Measurements from ENCODE around the gene SMO. TPM values are rescaled to one million over a fixed set of nuclear protein-coding genes. Genes with fewer than 3 reads are reported as not detected.

SMO gene
- total and polyA plus RNA-seq, 9 of the 15 experiments (the other 6 are each of a cell fraction or from before 2014, with no cell fraction given) = 0.05 to 0.13 (median 0.10) TPM; not detected in 5

DNA sequence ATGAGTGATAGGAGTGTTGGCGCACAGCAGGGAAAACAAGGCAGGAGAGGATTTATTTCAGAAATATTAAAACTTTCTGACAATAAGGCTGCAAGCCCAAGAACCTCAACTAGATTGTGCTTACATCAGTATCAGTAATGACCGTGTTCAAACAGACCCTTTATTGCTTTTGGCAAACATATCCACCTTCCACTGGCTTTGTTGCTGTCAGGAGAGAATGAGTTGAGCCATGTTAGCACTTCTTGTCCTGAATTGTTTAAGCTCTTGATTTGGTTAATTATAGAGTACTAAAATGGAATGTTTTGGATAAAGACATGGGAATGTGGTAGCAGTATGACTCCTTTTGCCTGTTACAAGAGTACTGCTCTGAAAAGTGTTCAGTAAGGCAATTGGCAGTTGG, 40.2 kb downstream of the SMO start (continued):
- TF ChIP-seq, protein P1, sequence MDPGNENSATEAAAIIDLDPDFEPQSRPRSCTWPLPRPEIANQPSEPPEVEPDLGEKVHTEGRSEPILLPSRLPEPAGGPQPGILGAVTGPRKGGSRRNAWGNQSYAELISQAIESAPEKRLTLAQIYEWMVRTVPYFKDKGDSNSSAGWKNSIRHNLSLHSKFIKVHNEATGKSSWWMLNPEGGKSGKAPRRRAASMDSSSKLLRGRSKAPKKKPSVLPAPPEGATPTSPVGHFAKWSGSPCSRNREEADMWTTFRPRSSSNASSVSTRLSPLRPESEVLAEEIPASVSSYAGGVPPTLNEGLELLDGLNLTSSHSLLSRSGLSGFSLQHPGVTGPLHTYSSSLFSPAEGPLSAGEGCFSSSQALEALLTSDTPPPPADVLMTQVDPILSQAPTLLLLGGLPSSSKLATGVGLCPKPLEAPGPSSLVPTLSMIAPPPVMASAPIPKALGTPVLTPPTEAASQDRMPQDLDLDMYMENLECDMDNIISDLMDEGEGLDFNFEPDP (CRISPR knock-in tag; IDR thresholded peaks at IDR 0.05) = no peak
- no peak for TF ChIP-seq ZNF79 (CRISPR knock-in tag; IDR thresholded peaks at IDR 0.05; ENCODE audit: low read depth)
- no peak for TF ChIP-seq EHMT2 (IDR thresholded peaks at IDR 0.05)
- no peak for TF ChIP-seq RREB1 (CRISPR knock-in tag; IDR thresholded peaks at IDR 0.05)

Data from K562 (cell line).